HG03103 (cell line): ENCODE data around the gene TSNAX.
"Not testable (repeated sequence)": the region's sequence is repeated elsewhere in the genome, so short reads cannot be mapped to it uniquely, and the experiment has no call there.

Experiments used
- ATAC-seq: cut with Tn5 transposase; IDR thresholded peaks from one replicate; pipeline ENCODE4 v1.9.1; 2021; ENCODE audit warnings: low read depth; ENCODE audit not compliant: unreplicated experiment

Gene TSNAX

DNA sequence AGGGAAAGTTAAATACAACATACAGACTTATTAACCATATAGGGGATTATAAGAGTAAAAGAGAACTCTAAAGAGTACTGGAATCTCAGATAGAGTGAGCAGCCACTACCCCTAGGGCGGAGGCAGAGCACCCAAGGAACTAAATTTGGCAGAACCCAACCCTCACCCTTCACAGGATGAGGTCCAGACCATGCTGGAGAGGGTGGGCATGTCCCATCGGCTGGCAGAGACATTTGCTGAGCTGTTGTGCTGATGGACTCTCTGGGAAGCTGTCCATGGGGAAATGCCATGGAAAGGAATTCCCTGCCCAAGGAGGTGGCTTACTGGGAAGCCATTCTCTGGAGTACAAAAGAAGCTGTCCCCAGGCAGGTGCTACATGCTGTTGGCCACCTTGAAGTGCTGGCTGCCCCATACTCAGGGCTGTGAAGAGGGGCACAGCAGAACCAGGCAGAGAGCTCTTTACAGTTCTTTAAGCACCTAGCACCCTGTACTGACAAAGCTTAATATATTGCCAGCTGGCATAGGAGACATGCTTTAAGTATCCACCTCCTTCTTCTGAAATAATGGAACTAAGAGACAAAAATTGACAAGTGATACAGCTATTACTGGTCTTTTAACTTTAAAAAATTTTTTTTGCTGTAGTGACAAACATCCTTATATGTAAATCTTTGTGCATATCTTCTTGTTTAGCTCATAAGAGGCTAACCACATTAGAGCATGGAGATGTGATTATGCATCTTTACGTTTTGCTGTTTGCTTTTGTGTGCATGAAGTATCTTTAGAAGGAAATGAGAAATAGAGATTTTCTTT, 29.6 kb downstream of the TSNAX start:
- ATAC-seq = no peak

- no peak for ATAC-seq
Measured at GRCh38 chr1:231558708-231559185, 30.3 kb downstream of the TSNAX start.

DNA sequence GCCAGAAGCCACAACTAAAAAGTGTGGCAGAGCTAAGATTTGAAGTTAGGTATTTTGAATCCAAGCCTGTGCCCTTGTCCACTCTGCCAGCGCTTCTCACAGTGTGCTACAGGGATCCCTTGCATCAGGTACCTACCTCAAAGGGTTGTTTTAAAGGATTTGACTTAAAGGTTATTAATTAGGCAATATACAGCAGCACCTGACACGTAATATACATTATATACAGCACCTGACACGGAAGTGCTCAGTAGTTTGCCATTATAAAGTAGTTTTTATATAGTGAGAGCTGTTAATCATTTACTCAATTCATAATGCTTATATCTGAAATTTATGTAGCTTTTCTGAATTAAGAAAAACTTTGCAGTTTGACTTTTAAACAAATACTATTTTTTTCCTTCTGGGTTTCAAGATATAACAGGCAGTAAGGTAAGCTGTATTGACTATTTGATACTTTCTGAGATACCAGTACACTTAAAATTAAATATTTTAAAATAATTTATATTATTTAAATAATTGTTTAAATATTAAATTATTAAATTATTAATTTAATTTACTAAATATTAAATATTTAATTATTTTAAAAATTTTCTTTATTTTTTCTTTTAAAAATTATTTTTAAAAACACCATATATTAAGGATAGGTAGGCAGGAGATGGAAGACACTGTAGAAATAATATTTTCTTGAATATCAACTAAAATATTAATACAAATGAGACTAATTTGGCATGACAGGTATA, 33.3 kb downstream of the TSNAX start:
- ATAC-seq = no peak

- ATAC-seq = no peak
Measured at GRCh38 chr1:231563247-231563646, 34.8 kb downstream of the TSNAX start.

GRCh38 chr1:231564373-231564772, 35.9 kb downstream of the TSNAX start:
- ATAC-seq = no peak

DNA sequence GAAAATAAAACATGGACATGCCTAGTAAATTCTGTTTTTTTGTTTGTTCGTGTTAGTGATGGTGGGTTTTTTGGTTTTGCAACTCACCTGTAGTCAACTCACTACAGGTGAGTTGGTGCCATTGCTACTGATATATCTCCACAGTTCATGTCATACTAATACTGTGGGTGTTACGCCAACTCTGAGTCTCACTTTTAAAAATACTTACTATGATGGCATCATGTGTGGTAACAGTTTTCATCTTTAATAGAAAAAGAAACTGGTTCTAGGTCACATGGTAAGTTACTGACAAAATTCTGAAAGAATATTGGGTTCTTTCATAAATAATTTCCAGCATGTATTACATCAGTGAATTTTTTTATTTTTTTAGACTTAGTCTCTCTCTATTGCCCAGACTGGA, 38.0 kb downstream of the TSNAX start:
- no peak for ATAC-seq

DNA sequence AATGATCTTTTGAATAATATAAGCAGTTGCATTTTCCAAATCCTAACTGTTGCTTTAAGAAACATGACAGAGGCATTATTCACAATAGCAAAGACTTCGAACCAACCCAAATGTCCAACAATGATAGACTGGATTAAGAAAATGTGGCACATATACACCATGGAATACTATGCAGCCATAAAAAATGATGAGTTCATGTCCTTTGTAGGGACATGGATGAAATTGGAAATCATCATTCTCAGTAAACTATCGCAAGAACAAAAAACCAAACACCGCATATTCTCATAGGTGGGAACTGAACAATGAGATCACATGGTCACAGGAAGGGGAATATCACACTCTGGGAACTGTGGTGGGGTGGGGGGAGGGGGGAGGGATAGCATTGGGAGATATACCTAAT, 41.8 kb downstream of the TSNAX start:
- ATAC-seq = not testable (repeated sequence)

- no peak for ATAC-seq
Measured at GRCh38 chr1:231571904-231572303, 43.4 kb downstream of the TSNAX start.

GRCh38 chr1:231575472-231575871, 47.0 kb downstream of the TSNAX start:
- ATAC-seq = no peak

DNA sequence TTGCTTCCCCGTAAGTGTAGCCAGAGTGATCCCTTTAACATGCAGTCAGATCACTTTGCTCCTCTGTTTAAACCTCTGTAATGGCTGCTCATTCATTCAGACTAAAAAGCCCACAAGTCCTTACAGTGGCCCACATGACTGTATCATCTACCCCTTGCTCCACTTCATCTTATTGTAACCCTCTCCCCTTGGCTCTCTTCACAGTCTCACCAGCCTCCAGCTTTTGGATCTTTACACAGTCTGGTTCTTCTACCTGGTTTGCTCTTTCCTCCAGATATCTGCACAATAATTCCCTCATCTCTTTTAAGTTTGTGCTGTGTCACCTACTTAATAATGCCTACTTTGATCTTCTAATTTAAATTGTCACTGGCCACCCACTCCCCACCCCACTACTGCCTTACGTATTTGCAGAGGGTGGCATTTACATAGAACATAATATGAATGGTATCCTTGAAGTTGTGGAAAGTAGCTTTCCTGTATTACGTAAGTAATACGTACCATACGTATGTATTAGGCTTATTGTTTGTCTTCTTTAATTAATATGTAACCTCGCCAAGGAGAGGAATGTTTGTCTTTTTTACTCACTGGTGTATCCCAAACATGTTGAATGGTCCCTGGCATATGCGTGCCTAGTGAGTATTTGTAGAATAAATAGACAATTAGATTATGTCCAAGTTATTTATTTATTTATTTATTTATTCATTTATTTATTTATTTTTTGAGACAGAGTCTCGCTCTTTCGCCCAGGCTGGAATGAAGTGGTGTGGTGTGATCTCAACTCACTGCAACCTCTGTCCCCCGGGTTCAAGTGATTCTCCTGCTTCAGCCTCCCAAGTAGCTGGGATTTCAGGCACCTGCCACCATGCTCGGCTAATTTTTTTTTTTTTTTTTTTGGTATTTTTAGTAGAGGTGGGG, 48.6 kb downstream of the TSNAX start:
- ATAC-seq = no peak

GRCh38 chr1:231580874-231581273, 52.4 kb downstream of the TSNAX start:
- ATAC-seq = no peak

- ATAC-seq = no peak
Measured at GRCh38 chr1:231581859-231582258, 53.4 kb downstream of the TSNAX start.

- no peak for ATAC-seq
Measured at GRCh38 chr1:231583376-231583775, 54.9 kb downstream of the TSNAX start.

DNA sequence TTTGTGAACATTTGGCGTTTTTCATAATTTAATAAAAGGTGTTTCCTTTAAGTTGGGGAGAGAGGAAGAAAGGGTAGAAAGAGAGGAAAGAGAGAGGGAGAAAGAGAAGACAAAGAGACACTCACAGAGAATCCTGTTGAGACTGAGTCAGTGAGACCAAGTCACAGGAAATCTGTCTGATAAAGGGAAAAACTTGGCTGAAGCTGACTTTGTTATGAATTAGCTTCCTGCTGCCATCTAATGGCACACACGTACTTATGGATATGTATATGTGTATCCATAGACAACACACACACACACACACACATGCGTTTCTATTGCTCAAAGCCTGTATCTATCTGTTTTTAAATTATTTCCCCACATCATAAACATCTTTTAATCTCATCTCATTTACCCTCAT, 55.6 kb downstream of the TSNAX start:
- no peak for ATAC-seq

DNA sequence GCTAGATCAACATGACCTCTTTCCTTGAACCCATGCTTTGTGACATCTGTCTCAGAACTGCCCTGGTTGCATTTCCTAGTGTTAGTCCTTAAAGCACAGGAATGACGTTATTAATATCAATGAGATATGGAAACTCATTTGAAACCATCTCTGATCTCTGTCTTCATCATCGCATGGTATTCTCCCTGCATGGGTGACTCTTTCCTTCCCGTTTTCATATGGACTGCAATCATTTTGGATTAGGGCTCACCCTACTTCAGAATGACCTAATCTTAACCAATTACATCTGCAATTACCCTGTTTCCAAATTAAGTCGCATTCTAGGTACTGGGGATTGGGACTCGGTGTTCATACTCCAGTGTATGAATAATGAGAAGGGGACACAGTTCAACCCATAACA, 56.5 kb downstream of the TSNAX start:
- no peak for ATAC-seq

DNA sequence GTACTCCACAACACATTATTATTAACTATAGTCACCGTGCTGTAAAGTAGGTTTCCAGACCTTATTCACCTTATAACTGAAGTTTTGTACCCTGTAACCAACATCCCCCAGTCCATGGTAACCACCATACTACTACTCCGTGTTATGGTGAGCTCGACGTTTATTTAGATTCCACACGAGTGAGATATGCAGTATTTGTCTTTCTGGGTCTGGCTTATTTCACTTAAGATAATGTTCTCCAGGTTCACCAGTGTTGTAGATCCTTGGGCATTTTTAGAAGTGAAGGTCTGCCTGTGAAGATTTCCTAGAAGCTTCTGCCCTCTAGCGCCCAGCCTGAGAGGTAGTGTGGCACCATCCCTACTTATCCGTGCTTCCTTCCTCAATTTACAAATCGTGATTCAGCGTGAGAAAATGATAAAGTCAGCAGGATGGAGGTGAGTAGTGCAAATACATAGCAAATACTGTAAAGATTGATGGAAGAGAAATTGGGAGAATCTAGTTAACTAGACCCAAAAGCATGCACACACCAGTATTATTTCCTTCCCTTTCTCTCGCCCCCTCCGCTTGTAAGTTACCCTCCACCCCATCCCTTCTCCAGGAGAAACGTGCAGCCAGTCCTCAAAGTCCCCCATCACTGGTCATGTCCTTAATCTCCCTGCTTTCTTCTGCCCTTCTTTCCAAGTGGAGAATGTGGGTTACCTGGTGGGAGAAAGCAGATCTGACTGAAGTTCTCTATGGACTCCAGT, 62.2 kb downstream of the TSNAX start:
- ATAC-seq = no peak

DNA sequence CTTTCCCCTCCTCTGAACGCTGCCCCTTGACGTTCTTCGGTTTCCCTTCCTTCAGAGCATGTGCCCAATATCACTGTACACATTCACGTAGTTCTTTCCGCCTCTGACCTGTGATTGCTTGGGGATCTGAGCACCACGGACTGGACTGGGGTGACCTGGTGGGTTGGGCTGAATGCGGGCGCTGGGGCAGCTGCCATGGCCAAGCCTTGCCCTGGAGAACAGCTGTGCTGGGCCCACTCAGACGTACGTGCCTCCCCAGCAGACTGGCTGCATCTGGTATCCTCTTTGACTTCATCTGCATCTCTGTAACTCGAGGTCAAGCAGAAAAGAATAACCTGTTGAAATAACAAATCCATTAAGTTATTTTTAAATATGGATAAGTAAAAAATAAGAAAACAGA, 63.0 kb downstream of the TSNAX start:
- ATAC-seq = no peak

- ATAC-seq = no peak
Measured at GRCh38 chr1:231592809-231593208, 64.3 kb downstream of the TSNAX start.

- not testable (repeated sequence) for ATAC-seq
Measured at GRCh38 chr1:231593264-231593663, 64.8 kb downstream of the TSNAX start.

GRCh38 chr1:231594123-231594522, 65.7 kb downstream of the TSNAX start:
- no peak for ATAC-seq
